ENCODE measurements around the gene ING1. TPM values are rescaled to one million over a fixed set of nuclear protein-coding genes. Genes with fewer than 3 reads are reported as not detected.

ING1 gene
- polyA plus RNA-seq, 2 of the 4 experiments (the other 2 are of a cell fraction), result 7.9 to 8.6 TPM

DNA sequence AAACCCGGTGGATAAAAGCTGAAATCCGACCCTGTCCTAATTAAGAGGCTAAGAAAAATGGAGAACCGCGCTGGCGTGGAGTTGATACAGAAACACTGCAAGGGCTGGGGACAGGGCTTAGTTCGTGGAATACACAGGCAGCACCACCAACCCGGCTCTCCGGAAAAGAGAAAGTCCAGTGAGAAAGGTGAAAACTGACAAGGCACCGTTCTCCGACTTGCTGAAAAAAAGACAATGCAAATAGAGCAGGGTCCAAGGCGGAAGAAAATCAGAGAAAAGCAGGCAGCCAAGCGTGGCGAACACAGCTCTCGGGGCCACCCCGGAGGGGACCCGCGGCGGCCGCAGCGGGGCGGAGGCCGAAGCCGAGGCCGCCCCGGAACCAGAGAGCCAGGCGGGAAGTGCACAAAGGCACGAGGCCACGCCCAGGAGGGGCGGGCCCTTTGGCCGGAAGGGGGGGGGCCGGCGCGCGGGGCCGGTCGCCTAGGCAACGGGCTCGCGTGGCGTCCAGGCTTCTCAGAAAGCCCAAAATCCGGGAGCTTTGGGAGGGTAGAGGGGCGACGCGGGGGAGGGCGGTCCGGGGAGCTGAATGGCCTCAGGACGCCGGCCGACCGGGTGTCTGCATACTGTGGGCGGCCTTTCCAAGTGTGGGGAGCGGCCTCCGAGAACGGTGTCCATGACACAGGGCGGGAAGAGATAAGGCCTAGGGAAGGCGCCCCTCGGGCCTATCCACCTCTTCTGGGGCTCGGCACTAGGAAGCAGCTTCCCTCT, 1.2 kb upstream of the ING1 start:
- DNase-seq (ENCODE audit: low read depth in 1 of 2, low spot score in 1 of 2) (peak; percentile 61 to 79), ATAC-seq (peak; percentile 32 to 59), FAIRE-seq (no peak)
- Histone ChIP-seq H3K4me2 (peak overlapping the region; percentile 84), H3K9me3 (no peaks in the 10 kb centered on the region), H3K27ac (peak overlapping the region; percentile 98 to 99), H3K4me3 (peak overlapping the region; percentile 89), H3K4me1 (peaks cover 10% of the 10 kb centered on the region; the same call in 2 of the 3 replicates)
- CTCF ChIA-PET, result interaction anchor here (0.6 kb wide), 1 partner anchor 689 kb away, joined by 4 read pairs; no protein-coding TSS in a partner anchor
- POLR2A ChIA-PET, result interaction anchor here (0.6 to 1.9 kb wide), 14 partner anchors 11 to 696 kb away, joined by 3 to 9 read pairs (median 3); partner anchors contain the start of gene NAXD
- TF ChIP-seq JUN (IDR thresholded peaks at IDR 0.05), result peak in 1 of 2 experiments; percentile 75; a peak in 4 of 5 replicates
- no peak for TF ChIP-seq NFE2L2 (conservative IDR thresholded peaks at IDR 0.05; ENCODE audit: low read length)
- TF ChIP-seq, protein P1, sequence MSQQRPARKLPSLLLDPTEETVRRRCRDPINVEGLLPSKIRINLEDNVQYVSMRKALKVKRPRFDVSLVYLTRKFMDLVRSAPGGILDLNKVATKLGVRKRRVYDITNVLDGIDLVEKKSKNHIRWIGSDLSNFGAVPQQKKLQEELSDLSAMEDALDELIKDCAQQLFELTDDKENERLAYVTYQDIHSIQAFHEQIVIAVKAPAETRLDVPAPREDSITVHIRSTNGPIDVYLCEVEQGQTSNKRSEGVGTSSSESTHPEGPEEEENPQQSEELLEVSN (IDR thresholded peaks at IDR 0.05; ENCODE audit: borderline replicate concordance, low read depth), result no peak
- TF ChIP-seq POLR2A (IDR thresholded peaks at IDR 0.05; ENCODE audit: low read length), result peak; percentile 90
- TF ChIP-seq CHD2 (IDR thresholded peaks at IDR 0.05; ENCODE audit: low read length, partially characterized antibody), result no peak
- no peak for TF ChIP-seq RCOR1 (IDR thresholded peaks at IDR 0.05; ENCODE audit: low read depth, low read length)
- no peak for TF ChIP-seq KDM5A (IDR thresholded peaks at IDR 0.05)
- TF ChIP-seq, protein P2, sequence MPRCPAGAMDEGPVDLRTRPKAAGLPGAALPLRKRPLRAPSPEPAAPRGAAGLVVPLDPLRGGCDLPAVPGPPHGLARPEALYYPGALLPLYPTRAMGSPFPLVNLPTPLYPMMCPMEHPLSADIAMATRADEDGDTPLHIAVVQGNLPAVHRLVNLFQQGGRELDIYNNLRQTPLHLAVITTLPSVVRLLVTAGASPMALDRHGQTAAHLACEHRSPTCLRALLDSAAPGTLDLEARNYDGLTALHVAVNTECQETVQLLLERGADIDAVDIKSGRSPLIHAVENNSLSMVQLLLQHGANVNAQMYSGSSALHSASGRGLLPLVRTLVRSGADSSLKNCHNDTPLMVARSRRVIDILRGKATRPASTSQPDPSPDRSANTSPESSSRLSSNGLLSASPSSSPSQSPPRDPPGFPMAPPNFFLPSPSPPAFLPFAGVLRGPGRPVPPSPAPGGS (IDR thresholded peaks at IDR 0.05), result peak; percentile 84; the same call in 1 of the 3 replicates
- no peak for TF ChIP-seq ZC3H11A (IDR thresholded peaks at IDR 0.05)
- 0 out of 2 replicates have a peak, but pooled peaks have one; percentile 42 for TF ChIP-seq MYC (IDR thresholded peaks at IDR 0.05; ENCODE audit: borderline replicate concordance, low read length)
- no peak for TF ChIP-seq POLR2AphosphoS2 (conservative IDR thresholded peaks at IDR 0.05; ENCODE audit: low read length)
- no peak for TF ChIP-seq ESRRA (IDR thresholded peaks at IDR 0.05; ENCODE audit: borderline replicate concordance, low read length)
- TF ChIP-seq, protein P3, sequence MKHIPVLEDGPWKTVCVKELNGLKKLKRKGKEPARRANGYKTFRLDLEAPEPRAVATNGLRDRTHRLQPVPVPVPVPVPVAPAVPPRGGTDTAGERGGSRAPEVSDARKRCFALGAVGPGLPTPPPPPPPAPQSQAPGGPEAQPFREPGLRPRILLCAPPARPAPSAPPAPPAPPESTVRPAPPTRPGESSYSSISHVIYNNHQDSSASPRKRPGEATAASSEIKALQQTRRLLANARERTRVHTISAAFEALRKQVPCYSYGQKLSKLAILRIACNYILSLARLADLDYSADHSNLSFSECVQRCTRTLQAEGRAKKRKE (CRISPR knock-in tag; IDR thresholded peaks at IDR 0.05; ENCODE audit: low read depth), result no peak
- TF ChIP-seq, protein P4, sequence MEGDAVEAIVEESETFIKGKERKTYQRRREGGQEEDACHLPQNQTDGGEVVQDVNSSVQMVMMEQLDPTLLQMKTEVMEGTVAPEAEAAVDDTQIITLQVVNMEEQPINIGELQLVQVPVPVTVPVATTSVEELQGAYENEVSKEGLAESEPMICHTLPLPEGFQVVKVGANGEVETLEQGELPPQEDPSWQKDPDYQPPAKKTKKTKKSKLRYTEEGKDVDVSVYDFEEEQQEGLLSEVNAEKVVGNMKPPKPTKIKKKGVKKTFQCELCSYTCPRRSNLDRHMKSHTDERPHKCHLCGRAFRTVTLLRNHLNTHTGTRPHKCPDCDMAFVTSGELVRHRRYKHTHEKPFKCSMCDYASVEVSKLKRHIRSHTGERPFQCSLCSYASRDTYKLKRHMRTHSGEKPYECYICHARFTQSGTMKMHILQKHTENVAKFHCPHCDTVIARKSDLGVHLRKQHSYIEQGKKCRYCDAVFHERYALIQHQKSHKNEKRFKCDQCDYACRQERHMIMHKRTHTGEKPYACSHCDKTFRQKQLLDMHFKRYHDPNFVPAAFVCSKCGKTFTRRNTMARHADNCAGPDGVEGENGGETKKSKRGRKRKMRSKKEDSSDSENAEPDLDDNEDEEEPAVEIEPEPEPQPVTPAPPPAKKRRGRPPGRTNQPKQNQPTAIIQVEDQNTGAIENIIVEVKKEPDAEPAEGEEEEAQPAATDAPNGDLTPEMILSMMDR (IDR thresholded peaks at IDR 0.05), result no peak
- peak; percentile 80; the same call in 1 of the 2 replicates for TF ChIP-seq PHF8 (IDR thresholded peaks at IDR 0.05; ENCODE audit: borderline replicate concordance, low read depth)
- TF ChIP-seq HOXA7 (CRISPR knock-in tag; IDR thresholded peaks at IDR 0.05), result 0 out of 2 replicates have a peak, but pooled peaks have one; percentile 31
- TF ChIP-seq, protein P5, sequence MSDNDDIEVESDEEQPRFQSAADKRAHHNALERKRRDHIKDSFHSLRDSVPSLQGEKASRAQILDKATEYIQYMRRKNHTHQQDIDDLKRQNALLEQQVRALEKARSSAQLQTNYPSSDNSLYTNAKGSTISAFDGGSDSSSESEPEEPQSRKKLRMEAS (IDR thresholded peaks at IDR 0.05), result peak; percentile 43
- WGBS (ENCODE audit: missing lambda C conversion rate), result under 1% methylated on average over 28 of the region's 58 CpGs

DNA sequence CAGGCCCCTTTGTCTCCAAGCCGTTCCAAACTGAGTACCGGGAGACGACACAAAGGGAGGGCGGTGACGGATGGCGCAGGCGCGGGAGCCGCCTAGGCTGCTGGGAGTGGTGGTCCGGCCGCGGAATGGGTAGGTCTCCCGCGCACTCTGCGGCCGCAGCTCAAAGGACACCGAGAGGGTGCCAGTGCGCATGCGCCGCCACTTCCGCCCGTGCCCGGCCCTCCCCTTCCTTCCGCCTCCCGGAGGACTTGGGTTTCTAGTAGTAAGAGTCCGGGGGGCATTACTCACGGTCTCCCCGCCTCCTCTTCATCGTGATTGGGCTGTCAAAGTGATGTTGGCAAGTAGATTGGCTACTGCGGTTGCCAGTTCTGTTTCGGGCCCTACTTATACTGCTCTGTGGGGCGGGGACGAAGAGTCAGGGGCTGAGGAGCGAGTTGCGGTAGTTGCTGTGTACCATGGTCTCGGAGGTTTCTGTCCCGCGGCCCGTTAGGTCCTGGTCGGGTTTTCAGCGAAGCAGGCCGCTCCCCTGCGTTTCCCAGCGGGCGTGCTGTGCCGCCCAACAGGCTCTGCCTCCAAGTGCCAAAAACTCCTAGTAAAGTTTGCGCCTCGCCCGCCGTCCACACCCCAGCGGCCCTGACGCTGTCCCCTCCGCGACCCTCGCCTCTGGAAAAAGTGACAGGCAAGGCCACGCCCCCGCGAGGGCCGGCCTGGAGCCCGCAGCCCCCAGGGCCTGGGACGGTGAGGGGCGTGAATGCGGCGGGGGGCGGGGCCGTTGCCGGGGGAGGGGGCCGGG, 455 bp upstream of the ING1 start:
- FAIRE-seq, result no peak
- no peak for TF ChIP-seq ZC3H11A (IDR thresholded peaks at IDR 0.05)
- TF ChIP-seq, protein P3 (CRISPR knock-in tag; IDR thresholded peaks at IDR 0.05; ENCODE audit: low read depth), result no peak
- no peak for TF ChIP-seq EP300 (IDR thresholded peaks at IDR 0.05)
- TF ChIP-seq, protein P5 (IDR thresholded peaks at IDR 0.05), result peak; percentile 49; the same call in 1 of the 2 replicates
- peak; percentile 67; the same call in 1 of the 2 replicates for TF ChIP-seq TP53 (CRISPR knock-in tag; IDR thresholded peaks at IDR 0.05)
- TF ChIP-seq, protein P2 (IDR thresholded peaks at IDR 0.05), result peak; percentile 83; the same call in 1 of the 3 replicates
- no peak for TF ChIP-seq HEYL (CRISPR knock-in tag; IDR thresholded peaks at IDR 0.05)
- TF ChIP-seq EHF (CRISPR knock-in tag; IDR thresholded peaks at IDR 0.05), result no peak
- peak in 1 of 2 experiments; percentile 83; a peak in 4 of 5 replicates for TF ChIP-seq JUN (IDR thresholded peaks at IDR 0.05)
- TF ChIP-seq ESRRA (IDR thresholded peaks at IDR 0.05; ENCODE audit: borderline replicate concordance, low read length), result no peak
- TF ChIP-seq CBX8 (IDR thresholded peaks at IDR 0.05), result no peak

More for the DNA sequence above, 455 bp upstream of the ING1 start:
- peak; percentile 50 to 73 for ATAC-seq
- DNase-seq (ENCODE audit: low read depth in 1 of 2, low spot score in 1 of 2), result peak; percentile 95 to 99
- ChIA-PET POLR2A (interaction anchor here (0.6 to 1.9 kb wide), 11 partner anchors 10 to 408 kb away, joined by 3 to 9 read pairs (median 4); partner anchors contain the start of gene NAXD), CTCF (interaction anchor here (0.6 kb wide), 1 partner anchor 689 kb away, joined by 4 read pairs; no protein-coding TSS in a partner anchor)
- Histone ChIP-seq H3K4me3 (peak overlapping the region; percentile 93), H3K9me3 (no peaks in the 10 kb centered on the region), H3K4me1 (peaks cover 18% of the 10 kb centered on the region; the same call in 2 of the 3 replicates), H3K4me2 (peak overlapping the region; percentile 82), H3K27ac (peak overlapping the region; percentile 98 to 99)
- 0% methylated on average over 10 of the region's 68 CpGs for WGBS (ENCODE audit: missing lambda C conversion rate)
